ENCODE results near the gene PANK4. TPM values are rescaled to one million over a fixed set of nuclear protein-coding genes. Genes with fewer than 3 reads are reported as not detected.

The PANK4 gene
- total RNA-seq, 1 donor from 2014 or later = 45.3 TPM

DNA sequence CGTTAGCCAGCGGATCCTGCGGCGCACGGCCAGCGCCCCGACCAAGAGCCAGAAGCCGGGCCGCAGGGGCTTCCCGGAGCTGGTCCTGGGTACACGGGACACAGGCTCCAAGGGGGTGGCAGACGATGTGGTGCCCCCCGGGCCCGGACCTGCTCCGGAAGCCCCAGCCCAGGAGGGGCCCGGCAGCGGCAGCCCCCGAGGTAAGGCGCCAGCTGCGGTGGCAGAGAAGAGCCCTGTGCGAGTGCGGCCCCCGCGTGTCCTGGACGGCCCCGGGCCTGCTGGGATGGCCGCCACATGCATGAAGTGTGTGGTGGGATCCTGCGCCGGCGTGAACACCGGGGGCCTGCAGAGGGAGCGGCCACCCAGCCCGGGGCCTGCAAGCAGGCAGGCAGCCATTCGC lies 24.2 kb downstream of the PANK4 start:
- DNase-seq (ENCODE audit: extremely low read depth, low read depth, low spot score) = no peak

DNA sequence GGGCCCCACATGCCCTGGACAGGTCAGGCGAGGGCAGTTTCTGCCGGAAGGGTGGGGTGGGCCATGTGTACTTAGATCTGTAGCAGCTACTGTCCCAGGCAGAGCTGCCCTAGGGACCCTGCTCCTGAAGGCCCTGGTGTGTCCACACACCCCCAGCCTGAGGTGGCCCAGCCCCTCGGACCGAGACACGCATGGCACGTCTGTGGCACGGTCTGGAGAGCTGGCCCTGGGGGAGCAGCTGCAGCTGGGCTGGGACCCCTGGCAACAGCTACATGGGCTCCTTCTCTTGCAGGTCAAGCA lies 24.6 kb downstream of the PANK4 start:
- no peak for DNase-seq (ENCODE audit: extremely low read depth, low read depth, low spot score)

DNA sequence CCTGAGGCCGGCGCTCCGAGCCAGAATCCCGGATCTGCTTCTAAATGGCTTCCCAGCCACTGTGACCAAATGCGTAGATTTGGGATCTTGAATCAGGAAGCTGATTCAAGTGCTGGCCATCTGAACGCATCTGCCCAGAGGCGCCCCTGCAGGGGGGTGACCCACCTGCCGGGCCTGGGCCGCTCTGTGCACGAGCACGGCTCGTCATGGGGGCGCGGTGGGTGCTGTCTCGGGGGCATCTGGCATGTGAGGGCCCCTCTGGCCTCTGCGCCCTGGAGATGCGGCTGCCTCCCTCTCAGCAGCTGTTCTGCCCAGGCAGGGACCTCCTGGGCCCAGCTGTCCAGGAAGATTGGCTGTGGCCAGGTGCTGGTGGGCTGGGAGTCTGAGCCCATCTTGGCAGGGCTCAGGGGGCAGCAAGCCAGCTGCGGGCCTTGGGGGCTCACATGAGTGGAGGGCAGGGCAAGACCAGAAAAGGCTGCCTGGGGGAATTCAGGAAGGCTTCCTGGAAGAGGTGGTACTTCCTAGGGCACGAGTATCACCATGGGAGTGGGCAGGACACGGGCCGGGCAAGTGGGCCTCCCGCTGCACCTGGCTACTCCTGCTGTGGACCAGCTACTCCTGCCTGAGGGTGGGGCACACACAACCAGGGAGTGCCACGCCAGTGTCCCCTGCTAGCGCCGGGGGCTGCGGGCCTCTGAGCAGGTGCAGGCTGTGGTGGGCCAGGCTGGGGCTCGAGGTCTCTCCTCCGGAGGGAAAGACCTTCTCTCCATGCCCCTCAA lies 25.2 kb downstream of the PANK4 start:
- no peak for DNase-seq (ENCODE audit: extremely low read depth, low read depth, low spot score)

DNA sequence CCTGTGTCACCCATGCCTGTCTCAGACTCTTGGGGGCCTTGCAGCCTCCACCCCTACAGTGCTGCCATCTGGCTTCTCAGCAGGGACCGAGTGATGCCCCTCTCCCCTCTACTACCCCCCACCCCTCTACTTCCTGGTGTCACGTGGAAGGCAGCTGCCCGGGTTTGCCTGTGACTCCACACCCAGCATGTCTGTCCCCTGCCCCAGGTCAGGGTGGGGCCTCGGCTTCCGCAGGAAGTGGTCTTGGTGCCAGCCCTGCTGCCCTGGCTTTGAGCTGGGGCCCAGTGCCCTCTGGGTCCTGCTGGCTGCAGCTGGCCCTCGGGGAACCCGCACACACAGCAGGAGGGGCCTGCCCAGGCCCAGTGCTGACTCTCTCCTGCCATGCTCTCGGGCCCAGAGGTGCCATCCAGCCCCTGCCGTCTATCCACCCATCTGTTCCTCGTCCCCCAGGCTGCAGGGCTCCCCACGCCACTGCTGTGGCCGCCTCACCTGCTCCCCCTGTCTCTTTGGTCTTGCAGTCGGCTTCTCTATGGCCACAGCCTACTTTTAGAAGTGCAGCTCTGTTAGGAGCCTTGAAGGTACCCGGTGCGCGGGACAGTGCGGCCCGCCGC lies 26.3 kb downstream of the PANK4 start:
- no peak for DNase-seq (ENCODE audit: extremely low read depth, low read depth, low spot score)

DNA sequence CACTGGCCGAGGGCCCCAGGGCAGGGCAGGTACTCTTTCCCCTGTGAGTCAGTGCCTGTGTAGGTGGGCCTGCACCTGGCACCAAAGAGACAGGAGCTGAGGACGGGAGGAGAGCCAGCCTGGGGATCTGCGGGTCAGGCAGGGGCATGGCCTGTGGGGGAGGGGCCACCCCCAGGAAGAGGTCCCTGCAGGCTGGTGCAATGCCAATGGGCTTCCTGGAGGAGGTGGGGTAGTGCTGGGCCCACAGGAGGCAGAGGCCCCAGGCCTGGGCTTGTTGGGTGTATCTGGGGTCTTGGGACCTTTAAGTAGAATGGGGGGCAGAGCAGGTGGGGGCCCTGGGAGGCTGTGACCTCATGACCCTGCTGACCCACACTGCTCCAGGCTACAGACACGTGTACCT lies 27.1 kb downstream of the PANK4 start:
- DNase-seq (ENCODE audit: extremely low read depth, low read depth, low spot score) = no peak

DNA sequence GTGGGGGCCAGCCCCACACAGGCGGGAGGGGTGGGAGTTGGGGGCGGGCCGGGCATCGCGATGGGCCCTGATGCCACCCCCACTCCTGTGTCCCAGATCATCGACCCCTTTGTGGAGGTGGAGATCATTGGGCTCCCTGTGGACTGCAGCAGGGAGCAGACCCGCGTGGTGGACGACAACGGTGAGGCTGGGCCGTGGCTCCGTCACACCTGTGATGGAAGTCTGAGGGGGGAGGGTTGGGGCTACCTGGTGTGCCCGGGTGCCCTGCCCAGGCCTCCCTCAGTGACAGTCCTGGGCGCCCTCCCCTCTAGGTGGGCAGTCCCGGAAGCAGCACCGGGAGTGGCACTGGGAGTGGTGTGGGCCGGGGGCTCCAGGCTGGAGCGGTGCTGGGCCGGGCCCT lies 27.7 kb downstream of the PANK4 start:
- no peak for DNase-seq (ENCODE audit: extremely low read depth, low read depth, low spot score)

DNA sequence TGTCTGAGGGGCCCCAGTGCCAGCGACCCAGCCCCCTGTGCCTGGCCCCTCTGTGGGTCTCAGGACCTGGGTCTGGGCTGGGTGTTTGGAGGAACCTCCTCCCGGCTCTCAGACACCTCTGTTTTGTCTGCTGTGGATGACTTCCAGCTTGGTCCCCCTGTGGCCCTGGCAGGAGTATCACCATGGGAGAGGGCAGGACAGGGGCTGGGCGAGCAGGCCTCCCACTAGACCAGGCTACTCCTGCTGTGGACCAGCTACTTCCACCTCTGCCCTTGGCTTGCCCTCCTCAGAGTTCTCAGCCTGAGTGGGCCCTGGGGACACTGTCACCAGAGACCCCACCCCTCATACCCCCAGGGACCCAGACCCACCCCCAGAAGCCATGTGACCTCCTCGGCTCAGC lies 28.5 kb downstream of the PANK4 start:
- DNase-seq (ENCODE audit: extremely low read depth, low read depth, low spot score) = no peak

DNA sequence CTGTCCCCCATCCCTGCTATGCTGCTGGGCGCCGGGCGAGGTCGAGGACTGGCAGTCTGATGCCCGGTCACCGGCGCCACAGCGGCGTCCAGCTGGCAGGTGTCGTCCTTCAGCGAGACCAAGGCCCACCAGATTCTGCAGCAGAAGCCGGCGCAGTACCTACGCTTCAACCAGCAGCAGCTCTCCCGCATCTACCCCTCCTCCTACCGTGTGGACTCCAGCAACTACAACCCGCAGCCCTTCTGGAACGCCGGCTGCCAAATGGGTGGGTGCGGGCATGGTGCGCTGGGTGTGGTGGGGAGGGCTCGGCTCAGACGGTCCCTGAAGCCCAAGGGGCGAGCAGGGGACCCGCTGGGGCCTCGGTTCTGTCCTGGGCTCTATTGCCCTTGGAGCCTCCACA lies 29.6 kb downstream of the PANK4 start:
- no peak for DNase-seq (ENCODE audit: extremely low read depth, low read depth, low spot score)

DNA sequence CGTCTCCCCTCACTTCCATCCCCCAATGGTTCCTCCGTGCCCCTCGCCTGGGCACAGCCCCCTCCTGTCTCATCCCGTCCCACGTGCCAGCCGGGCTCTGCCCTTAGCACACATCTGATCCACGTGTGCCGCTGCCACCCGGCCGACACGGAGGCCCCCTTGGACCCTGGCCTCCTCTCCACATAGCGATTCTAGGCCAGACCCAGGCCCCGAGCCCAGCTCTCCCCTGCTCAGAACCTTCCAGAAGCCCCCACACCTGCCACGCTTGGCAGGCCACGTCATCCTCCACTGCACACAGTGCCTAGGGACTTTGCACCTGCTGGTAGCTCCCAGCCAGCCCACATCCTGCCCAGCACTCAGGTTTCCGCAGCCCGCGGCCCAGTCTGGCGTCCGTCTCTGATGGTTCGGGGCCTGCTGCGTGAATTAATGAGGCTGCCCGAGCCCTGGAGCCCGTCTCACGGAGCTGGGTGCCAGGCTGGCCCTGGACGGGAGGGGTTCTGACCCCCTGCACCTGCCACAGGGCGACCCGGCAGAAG lies 30.2 kb downstream of the PANK4 start:
- DNase-seq (ENCODE audit: extremely low read depth, low read depth, low spot score) = no peak

DNA sequence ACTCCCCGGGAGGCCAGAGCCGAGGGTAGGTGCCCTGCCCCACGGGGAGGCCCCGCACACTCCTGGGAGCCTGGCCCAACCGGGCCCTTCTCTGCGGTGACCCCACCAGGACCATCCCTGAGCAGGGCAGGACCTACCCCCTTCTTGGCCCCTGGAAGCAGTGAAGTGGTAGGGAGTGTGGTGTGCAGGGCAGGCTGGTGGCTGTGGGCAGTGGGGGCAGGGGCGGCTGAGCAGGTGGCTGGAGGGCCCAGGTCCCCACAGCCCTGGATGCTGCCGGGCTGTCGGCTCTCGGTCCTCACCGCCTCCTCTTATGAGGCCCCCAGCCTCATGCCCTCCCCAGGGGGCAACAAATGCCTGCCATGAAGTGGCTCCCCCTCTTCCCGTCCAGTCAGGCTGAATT lies 30.9 kb downstream of the PANK4 start:
- no peak for DNase-seq (ENCODE audit: extremely low read depth, low read depth, low spot score)

DNA sequence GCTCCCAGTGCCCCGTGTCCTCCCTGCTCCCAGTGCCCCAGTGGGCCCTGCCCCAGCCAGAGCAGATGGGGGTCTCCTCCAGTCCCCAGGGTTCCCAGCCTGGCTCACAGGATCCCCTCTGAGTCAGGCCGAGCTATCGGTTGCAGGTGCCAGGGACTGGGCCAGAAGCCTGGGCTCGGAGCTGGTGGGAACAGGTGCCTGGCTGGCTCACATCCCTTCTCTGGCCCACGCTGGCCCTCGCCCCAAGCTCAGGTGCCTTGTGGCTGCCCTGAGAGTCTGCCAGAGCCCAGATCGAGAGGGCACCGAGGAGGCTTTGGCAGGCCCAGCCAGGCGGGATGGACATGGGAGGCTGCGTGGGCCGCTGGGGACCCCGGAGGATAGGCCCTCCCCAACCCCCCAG lies 31.4 kb downstream of the PANK4 start:
- no peak for DNase-seq (ENCODE audit: extremely low read depth, low read depth, low spot score)

DNA sequence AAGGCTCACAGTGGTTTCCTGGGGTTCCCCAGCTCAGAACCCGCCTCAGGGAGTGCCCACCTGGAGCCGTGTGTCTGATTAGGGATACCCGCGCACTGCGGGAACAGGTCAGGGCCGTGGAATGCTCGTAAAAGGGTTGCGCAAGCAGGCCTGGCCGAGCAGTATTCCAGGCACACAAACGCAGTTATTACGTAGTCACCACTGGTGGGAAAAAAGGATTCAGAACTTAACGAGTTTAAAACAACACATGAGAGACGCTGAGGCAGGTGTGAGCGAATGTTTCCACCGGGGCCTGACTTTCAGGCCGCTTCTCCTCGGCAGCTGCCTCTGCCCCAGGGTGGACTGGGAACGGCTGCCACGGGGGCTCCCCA lies 32.1 kb downstream of the PANK4 start:
- DNase-seq (ENCODE audit: extremely low read depth, low read depth, low spot score) = no peak

DNA sequence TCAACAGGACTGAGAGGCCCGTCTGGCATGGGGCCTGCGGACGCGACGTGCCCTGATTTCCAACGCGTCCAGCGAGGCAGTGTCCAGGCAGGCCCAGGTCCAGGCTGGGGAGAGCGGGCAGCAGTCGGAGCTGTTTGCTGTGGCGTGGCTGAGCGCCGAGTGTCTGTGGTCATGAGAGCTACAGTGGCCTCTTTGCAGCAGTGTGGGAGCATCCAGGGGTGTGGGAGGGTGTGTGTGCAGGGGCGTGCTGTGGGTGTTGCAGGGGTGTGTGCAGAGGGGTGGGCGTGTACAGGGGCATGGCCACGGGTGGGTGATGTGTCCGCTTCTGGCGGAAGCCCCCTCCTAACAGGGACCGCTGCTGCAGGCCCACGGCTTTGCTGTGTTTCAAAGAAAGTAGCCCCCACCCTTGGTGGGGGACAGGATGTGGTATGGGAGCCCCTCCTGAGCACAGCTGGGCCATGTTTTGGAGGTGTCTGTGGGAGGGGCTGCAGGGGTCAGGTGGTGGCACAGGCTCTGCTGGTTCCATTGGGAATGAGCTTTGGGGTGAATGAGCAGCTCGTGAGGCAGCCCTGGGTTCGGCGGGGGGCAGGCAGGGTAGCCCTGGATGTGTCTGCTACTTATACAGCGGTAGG lies 32.6 kb downstream of the PANK4 start:
- DNase-seq (ENCODE audit: extremely low read depth, low read depth, low spot score) = no peak

DNA sequence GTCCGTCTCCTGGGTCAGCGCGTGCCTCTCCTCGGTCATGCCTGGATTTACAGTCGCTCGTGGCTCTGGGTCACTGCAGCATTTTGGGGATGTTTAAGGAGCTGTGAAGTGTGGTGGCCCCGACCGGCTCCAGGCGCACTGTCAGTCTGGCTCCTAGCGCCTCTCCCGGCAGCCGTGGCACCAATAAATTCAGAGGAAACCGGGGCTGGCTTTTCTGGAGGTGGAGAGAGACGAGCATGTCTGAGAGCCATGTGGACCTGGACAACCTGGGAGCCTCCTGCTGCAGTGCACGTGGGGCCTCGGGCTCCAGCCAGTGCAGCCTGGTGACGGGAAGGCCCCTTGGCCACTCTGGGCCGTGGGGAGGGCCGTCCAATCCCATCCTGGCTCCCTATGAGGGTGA lies 33.2 kb downstream of the PANK4 start:
- DNase-seq (ENCODE audit: extremely low read depth, low read depth, low spot score) = no peak

DNA sequence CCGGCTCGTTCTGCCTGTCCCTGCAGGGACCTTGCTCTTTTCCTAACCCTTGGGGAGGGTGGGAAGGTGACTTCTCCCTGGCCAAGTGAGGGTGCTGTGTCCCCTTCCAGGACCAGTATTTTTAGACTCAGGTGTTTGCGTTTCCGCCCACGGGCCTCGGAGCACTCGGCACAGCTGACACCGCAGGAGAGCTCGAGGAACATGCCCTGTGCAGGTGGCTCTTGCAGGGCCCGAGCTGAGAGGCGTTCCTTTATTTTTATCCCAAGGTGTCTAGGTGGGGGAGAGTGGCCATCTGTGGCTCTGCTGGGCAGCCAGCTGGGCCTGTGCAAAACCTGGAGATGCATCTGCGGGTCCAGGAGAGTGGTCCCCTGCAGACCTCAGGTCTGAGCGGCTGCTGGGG lies 34.3 kb downstream of the PANK4 start:
- no peak for DNase-seq (ENCODE audit: extremely low read depth, low read depth, low spot score)

DNA sequence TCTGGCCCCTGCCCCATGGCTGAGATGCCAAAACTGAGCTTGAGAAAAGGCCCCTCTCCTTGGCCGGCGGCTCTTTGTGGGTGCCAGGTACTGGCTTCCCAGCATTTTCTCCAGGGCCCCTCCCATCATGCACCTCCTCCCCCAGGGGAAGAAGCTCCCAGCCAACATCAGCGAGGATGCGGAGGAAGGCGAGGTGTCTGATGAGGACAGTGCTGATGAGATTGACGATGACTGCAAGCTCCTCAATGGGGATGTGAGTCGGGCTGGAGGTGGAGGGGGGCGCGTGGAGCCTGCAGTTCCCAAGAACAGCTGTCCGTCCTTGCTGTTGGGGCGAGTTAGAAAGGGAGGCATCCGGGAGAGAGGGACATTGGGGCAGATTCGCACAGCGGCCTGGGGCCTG lies 36.8 kb downstream of the PANK4 start:
- DNase-seq (ENCODE audit: extremely low read depth, low read depth, low spot score) = no peak

DNA sequence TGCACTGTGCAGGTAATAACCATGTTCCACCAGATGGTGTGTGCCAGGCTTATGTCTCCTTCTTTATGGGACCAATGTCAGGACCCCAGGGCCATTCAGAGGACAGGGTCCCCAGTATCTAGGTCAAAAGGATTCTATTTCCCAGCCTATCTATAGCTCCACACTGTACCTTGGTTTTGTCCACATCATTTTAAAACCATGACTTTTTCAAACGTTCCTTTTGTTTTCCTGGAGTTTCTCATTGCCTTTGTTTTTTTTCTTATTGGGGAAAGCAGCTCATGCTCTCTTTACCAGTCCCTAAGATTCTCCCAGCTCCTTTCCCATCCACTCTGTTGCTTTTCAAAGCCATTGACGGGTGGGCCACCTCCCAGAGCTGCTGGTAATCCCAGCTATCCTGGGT lies 37.7 kb downstream of the PANK4 start:
- no peak for DNase-seq (ENCODE audit: extremely low read depth, low read depth, low spot score)

DNA sequence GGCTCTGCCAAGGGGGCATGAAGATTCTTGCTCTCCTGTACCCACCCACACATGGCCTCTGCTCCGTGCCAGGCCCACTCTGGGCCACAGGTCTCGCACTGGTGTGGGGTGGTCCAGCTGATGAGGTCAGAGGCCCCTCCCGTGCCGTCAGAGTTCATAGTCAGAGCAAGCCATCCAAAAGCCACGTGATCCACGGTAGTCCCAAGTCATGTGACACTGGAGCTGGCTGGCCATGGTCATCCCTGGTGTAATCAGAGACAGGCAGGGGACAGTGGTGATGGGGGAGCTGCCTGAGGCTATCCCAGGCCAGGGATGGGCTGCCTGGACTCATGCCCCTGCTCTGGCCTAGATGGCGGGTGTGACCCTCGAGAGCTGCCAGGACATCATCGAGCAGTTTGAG lies 39.8 kb downstream of the PANK4 start:
- DNase-seq (ENCODE audit: extremely low read depth, low read depth, low spot score) = no peak

DNA sequence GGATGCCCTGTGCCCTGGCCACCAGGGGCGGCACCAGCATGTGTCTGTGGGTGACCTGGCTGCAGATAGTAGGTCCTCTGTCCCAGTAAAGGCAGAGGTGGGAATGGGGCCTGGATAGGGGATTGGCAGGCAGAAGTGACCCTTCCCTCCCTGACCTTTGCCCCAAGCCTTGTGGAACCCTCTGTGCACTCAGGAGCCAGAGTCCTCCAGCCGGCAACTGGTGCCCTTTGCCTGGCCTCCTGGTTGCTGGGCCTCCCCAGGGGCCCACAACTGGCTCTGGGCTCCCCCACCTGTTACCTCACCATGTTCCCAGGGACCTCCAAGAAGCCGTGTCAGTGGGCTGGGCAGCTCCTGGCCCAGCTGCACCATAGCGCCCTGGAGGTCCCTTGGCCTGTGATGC lies 40.4 kb downstream of the PANK4 start:
- DNase-seq (ENCODE audit: extremely low read depth, low read depth, low spot score) = no peak

DNA sequence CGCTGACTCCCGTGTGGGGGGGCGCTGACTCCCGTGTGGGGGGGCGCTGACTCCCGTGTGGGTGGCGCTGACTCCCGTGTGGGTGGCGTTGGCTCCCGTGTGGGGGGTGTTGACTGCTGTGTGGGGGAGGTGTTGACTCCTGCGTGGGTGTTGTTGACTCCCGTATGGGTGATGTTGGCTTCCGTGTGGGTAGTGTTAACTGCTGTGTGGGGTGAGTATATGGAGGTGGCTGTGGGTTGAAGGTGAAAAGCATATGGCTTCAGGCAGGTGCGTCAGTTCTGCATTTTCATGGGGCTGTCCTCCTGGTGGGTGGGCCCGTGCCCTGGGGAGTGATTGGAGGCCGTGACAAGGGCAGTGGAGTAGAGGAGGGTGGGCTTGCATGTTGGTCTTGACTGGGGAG lies 42.4 kb downstream of the PANK4 start:
- DNase-seq (ENCODE audit: extremely low read depth, low read depth, low spot score) = no peak

DNA sequence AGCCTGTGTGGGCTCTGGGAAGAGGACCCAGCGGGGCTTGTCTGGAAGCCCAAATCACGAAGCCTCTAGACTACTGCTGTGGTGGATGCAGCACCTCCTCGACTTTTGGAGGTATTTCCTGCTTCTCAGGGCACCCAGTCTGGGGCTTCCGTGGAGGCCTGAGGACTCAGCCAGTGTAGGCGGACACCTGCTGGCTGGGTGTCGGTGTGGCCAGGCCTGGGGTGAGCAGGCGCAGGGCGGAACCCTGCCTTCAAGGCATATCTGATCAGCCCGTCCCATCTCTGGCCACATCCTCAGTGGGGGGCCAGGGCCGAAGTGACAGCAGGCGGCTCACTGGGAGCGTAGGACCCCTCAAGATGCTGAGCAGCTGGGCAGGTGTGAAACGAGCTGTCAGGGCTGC lies 43.4 kb downstream of the PANK4 start:
- no peak for DNase-seq (ENCODE audit: extremely low read depth, low read depth, low spot score)

DNA sequence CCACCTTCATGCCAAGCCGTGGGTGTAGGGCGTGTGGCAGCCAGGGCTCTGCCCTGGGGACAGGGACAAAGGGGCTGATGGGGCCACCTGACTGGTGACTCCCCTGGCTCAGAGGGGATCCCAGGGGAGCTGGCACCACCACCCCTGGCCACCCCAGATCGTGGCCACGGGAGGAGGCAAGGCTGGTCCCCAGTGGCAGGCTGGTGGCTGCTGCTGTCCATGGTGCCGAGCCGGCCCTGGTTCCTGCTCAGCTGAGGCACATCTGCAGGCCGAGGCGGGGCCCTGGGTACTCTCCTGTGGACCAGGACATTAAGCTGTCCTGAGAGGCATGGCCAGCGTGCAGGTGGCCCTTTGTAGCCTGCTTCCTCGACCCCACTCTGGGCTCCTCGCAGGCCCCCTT lies 43.8 kb downstream of the PANK4 start:
- no peak for DNase-seq (ENCODE audit: extremely low read depth, low read depth, low spot score)

Measured in glomerular endothelial cell (primary cell).